ENCODE data around the gene C1orf198.

C1orf198 gene

GRCh38 chr1:230867101-230867902 is 1.0 kb downstream of the C1orf198 start:
- TF ChIP-seq REST (IDR thresholded peaks at IDR 0.05; ENCODE audit: insufficient read depth in 1 of 2, low read depth in 2 of 2, low read length in 2 of 2) (no peak), POLR2AphosphoS5 (IDR thresholded peaks at IDR 0.05; ENCODE audit: low read depth, low read length) (no peak), SIN3A (IDR thresholded peaks at IDR 0.05; ENCODE audit: borderline replicate concordance, insufficient read depth, low read length) (no peak), TAF1 (IDR thresholded peaks at IDR 0.05; ENCODE audit: borderline replicate concordance, insufficient read depth, low read length) (no peak)

GRCh38 chr1:230866171-230867070 is 1.9 kb downstream of the C1orf198 start:
- no peak for TF ChIP-seq TAF1 (IDR thresholded peaks at IDR 0.05; ENCODE audit: borderline replicate concordance, insufficient read depth, low read length)
- no peak for TF ChIP-seq SIN3A (IDR thresholded peaks at IDR 0.05; ENCODE audit: borderline replicate concordance, insufficient read depth, low read length)
- TF ChIP-seq REST (IDR thresholded peaks at IDR 0.05; ENCODE audit: insufficient read depth in 1 of 2, low read depth in 2 of 2, low read length in 2 of 2) = no peak
- TF ChIP-seq FOXP2 (optimal IDR thresholded peaks at IDR 0.05; ENCODE audit: borderline replicate concordance, extremely low read depth, extremely low read length, insufficient read depth) = no peak
- no peak for TF ChIP-seq POLR2AphosphoS5 (IDR thresholded peaks at IDR 0.05; ENCODE audit: low read depth, low read length)

GRCh38 chr1:230865062-230865817 is 3.1 kb downstream of the C1orf198 start:
- TF ChIP-seq POLR2AphosphoS5 (IDR thresholded peaks at IDR 0.05; ENCODE audit: low read depth, low read length) = no peak
- TF ChIP-seq SIN3A (IDR thresholded peaks at IDR 0.05; ENCODE audit: borderline replicate concordance, insufficient read depth, low read length) = no peak
- TF ChIP-seq FOXP2 (optimal IDR thresholded peaks at IDR 0.05; ENCODE audit: borderline replicate concordance, extremely low read depth, extremely low read length, insufficient read depth) = no peak
- no peak for TF ChIP-seq REST (IDR thresholded peaks at IDR 0.05; ENCODE audit: insufficient read depth in 1 of 2, low read depth in 2 of 2, low read length in 2 of 2)
- no peak for TF ChIP-seq TAF1 (IDR thresholded peaks at IDR 0.05; ENCODE audit: borderline replicate concordance, insufficient read depth, low read length)

GRCh38 chr1:230864441-230864840 is 3.9 kb downstream of the C1orf198 start:
- no peak for TF ChIP-seq FOXP2 (optimal IDR thresholded peaks at IDR 0.05; ENCODE audit: borderline replicate concordance, extremely low read depth, extremely low read length, insufficient read depth)
- TF ChIP-seq TAF1 (IDR thresholded peaks at IDR 0.05; ENCODE audit: borderline replicate concordance, insufficient read depth, low read length) = no peak
- TF ChIP-seq REST (IDR thresholded peaks at IDR 0.05; ENCODE audit: insufficient read depth in 1 of 2, low read depth in 2 of 2, low read length in 2 of 2) = no peak
- TF ChIP-seq SIN3A (IDR thresholded peaks at IDR 0.05; ENCODE audit: borderline replicate concordance, insufficient read depth, low read length) = no peak
- no peak for TF ChIP-seq POLR2AphosphoS5 (IDR thresholded peaks at IDR 0.05; ENCODE audit: low read depth, low read length)
